Liver (tissue), 9 donors: Measurements from ENCODE around the gene UPK3B. TPM values are rescaled to one million over a fixed set of nuclear protein-coding genes. Genes with fewer than 3 reads are reported as not detected.
"Not testable (repeated sequence)": the region's sequence is repeated elsewhere in the genome, so short reads cannot be mapped to it uniquely, and the experiment has no call there.

Experiments
- DNase-seq: peaks from one replicate; pipeline ENCODE4 v3.0.0-alpha.2; 2017; ENCODE audit warnings: low spot score
- H3K27ac ChIP-seq, 2 donors: one replicate each; pipeline ENCODE4 v1.7.0; 2013; ENCODE audit warnings: inconsistent platforms in 2 of 2, low read length in 2 of 2, control low read depth in 1 of 2, low read depth in 1 of 2, mild to moderate bottlenecking in 1 of 2
- H3K27me3 ChIP-seq, 4 donors: one replicate each; pipeline versions ENCODE4 v1.6.1 to v1.7.0; 2013; ENCODE audit warnings: low read length in 3 of 4, inconsistent platforms in 1 of 4, mild to moderate bottlenecking in 1 of 4, moderate library complexity in 1 of 4; ENCODE audit not compliant: control insufficient read depth in 4 of 4, insufficient read depth in 4 of 4
- H3K36me3 ChIP-seq, 4 donors: one replicate each; pipeline versions ENCODE4 v1.6.1 to v1.7.0; 2013; ENCODE audit warnings: low read length in 3 of 4, mild to moderate bottlenecking in 3 of 4, low read depth in 1 of 4, moderate library complexity in 1 of 4; ENCODE audit not compliant: control insufficient read depth in 4 of 4, insufficient read depth in 3 of 4
- H3K4me1 ChIP-seq, 4 donors: one replicate each; pipeline versions ENCODE4 v1.6.1 to v1.7.0; 2013; ENCODE audit warnings: low read length in 3 of 4, mild to moderate bottlenecking in 3 of 4, moderate library complexity in 1 of 4; ENCODE audit not compliant: control insufficient read depth in 4 of 4, insufficient read depth in 4 of 4
- H3K4me3 ChIP-seq, 3 donors: one replicate each; pipeline versions ENCODE4 v1.6.1 to v1.7.0; 2013; ENCODE audit warnings: low read length in 3 of 3, control low read depth in 1 of 3, low read depth in 1 of 3, mild to moderate bottlenecking in 1 of 3
- H3K9ac ChIP-seq, 2 donors: one replicate each; pipeline ENCODE4 v1.7.0; 2013; ENCODE audit warnings: low read length in 2 of 2, mild to moderate bottlenecking in 2 of 2, moderate library complexity in 2 of 2, control low read depth in 1 of 2, low read depth in 1 of 2
- H3K9me3 ChIP-seq, 4 donors: one replicate each; pipeline versions ENCODE4 v1.6.1 to v1.7.0; 2013; ENCODE audit warnings: low read length in 3 of 4; ENCODE audit not compliant: control insufficient read depth in 4 of 4
- GABPA ChIP-seq, 2 donors: IDR thresholded peaks in 1 of 2; conservative IDR thresholded peaks in 1 of 2; 2 replicates each; pipeline ENCODE4 v1.6.1; 2016; ENCODE audit warnings: antibody characterized with exemption in 2 of 2, mild to moderate bottlenecking in 1 of 2, moderate library complexity in 1 of 2
- HNF4A ChIP-seq, 2 donors: conservative IDR thresholded peaks; 2 replicates each; pipeline ENCODE4 v1.6.1; 2016; ENCODE audit warnings: antibody characterized with exemption in 2 of 2, mild to moderate bottlenecking in 2 of 2
- HNF4G ChIP-seq: IDR thresholded peaks from 2 replicates; pipeline ENCODE4 v1.6.1; 2016; ENCODE audit warnings: antibody characterized with exemption
- RAD21 ChIP-seq, 2 donors: IDR thresholded peaks; 2 replicates each; pipeline ENCODE4 v1.6.1; 2016; ENCODE audit warnings: antibody characterized with exemption in 2 of 2, mild to moderate bottlenecking in 2 of 2
- RXRA ChIP-seq, 2 donors: IDR thresholded peaks; 2 replicates each; pipeline ENCODE4 v1.6.1; 2017 to 2018; ENCODE audit warnings: antibody characterized with exemption in 2 of 2, mild to moderate bottlenecking in 1 of 2
- WGBS: extraction: QIAGEN DNeasy Blood & Tissue Kit; methylation state at CpG from one replicate; pipeline ENCODE4 v1.1.7; 2013; 5-methylcytosine and 5-hydroxymethylcytosine counted together
- polyA plus RNA-seq, 2 donors: library from polyadenylated mRNA; stranded (reverse) in 1 of 2; unstranded in 1 of 2; fragments of 200-250 nt in 1 of 2; fragments of >200 nt in 1 of 2; fragmentation: Nextera tagmentation in 1 of 2; extraction: Ambion mirVana in 1 of 2; gene quantifications; one replicate each; pipeline versions ENCODE4 v1.2.1 to v1.2.3, GENCODE V29; 2013 to 2015
- total RNA-seq, 2 donors: library from RNA; depleted of rRNA; stranded (reverse); fragments of >200 nt; gene quantifications; one replicate each; pipeline ENCODE4 v1.2.3, GENCODE V29; 2014
- TF ChIP-seq, protein P1 (sequence below): IDR thresholded peaks from 2 replicates; pipeline ENCODE4 v1.6.1; 2016; ENCODE audit warnings: antibody characterized with exemption
- TF ChIP-seq, protein P2 (sequence below): IDR thresholded peaks from 2 replicates; pipeline ENCODE4 v1.6.1; 2016; ENCODE audit warnings: antibody characterized with exemption
- TF ChIP-seq, protein P3 (sequence below): fragments of 150-350 bp; IDR thresholded peaks from 2 replicates; pipeline ENCODE4 v1.5.1; 2017; ENCODE audit warnings: improper control_type of control experiment, low read depth, low read length; ENCODE audit not compliant: missing input control
- TF ChIP-seq, protein P4 (sequence below): IDR thresholded peaks from 2 replicates; pipeline ENCODE4 v1.6.1; 2016; ENCODE audit warnings: antibody characterized with exemption
- donor health status: healthy.
- donor health status: healthy.
- donor health status: healthy.
- donor health status: healthy.
- donor health status: healthy.

UPK3B gene
- total and polyA plus RNA-seq, 4 donors: 0.08 to 0.42 (median 0.35) TPM

DNA sequence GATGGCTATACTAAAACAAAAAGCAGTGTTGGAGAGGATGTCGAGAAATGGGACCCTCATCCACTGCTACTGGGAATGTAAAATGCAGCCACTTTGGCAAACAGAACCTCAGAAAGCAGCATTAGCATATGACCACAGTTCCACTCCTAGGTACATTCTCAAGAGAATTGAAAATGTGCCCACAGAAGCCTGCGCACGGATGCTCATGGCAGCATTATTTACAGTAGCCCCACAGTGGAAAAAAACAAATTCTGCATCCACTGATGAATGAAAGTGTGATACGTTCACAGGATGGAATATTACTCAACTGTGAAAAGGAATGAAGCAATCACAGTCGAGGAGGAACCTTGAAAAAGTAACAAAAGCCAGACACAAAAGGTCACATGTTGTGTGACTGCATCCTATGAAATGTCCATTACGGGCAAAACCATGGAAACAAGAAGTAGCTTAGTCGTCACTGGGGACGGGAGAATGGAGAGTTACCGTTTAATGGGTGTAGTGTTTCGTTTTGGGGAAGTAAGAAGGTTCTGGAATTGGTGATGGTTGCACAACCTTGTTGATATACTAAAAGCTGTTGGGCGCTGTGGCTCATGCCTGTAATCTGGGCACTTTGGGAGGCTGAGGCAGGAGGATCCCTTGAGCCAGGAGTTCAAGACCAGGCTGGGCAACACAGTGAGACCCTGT is 2.5 kb upstream of the UPK3B start (continued):
- TF ChIP-seq RAD21 (IDR thresholded peaks at IDR 0.05): no peak
- TF ChIP-seq, protein P1, sequence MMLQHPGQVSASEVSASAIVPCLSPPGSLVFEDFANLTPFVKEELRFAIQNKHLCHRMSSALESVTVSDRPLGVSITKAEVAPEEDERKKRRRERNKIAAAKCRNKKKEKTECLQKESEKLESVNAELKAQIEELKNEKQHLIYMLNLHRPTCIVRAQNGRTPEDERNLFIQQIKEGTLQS: no peak

DNA sequence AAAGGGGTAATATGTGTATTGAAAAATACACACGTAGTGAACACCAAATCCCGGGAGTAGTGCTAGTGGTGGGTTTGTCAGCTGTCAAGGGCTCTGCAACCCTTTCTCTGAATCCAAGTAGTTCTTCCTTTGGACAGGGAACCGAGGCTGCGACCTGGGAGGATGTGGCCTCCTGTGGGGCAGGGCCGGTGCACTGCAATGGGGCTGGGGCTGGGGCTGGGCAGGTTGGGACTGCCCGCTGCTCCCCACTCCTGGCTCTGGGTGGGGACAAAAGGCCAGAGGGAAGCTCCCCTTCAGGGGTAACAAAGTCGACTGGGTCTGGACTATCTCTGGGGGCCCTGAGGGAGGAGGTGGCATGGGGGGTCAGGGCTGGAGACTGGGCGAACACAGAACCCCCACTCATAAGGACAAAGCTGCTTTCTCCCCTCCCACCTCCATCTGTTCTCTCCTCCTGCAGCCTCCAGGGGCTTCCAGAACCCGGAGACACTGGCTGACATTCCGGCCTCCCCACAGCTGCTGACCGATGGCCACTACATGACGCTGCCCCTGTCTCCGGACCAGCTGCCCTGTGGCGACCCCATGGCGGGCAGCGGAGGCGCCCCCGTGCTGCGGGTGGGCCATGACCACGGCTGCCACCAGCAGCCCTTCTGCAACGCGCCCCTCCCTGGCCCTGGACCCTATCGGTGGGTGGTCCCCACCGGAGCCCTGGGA is 1.0 kb downstream of the UPK3B start:
- 80% methylated on average over 16 of the region's 24 CpGs for WGBS
- H3K27me3 ChIP-seq, DNase-seq, H3K27ac ChIP-seq, H3K4me3 ChIP-seq, H3K9ac ChIP-seq, H3K36me3 ChIP-seq, H3K4me1 ChIP-seq, H3K9me3 ChIP-seq: not testable (repeated sequence)

DNA sequence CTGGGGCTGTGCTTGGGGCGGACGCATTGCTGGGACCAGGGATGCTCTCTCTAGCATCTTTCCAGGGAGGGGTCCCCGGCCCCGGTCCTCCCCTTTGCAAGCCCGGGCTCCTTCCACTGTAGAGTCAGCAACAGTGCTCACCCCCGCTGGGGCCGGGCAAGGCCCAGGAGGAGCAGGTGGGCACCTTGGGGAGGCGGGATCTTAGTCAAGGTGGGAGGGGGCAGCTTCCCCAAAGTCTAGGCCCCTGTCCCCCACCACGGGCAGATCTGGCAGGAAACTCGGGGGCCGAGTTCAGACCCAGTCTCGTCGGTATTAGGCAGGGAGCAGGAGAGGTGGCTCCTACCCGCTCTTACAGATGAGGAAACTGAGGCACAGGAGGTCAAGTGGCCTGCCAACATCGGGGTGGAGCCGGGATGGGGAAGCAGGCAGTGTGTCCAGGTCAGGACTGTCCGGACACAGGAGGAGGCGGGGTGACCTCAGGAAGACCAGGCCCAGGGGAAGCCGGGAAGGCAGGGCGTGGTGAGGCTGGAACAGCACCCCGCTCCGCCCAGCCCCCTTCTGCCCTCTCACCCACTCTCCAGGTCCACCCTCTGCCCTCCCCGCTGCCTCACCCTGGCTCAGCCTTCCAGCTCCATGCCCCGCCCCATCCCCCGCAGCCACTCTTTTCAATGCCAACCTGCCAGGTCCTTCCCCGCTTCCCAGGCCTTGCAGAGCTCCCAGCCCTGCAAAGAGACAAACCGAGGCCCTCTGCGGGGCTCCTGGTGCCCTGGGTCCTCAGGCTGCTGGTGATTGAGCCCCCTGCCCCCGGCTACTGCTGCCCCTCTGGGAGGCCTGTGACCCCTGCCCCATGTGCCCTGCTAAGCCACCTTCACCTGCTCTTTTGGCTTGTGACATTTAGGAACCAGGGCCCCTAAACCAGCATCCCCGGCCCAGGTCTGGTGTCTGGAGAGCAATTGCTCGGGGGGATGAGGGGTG is 1.8 kb downstream of the UPK3B start:
- DNase-seq: not testable (repeated sequence)

DNA sequence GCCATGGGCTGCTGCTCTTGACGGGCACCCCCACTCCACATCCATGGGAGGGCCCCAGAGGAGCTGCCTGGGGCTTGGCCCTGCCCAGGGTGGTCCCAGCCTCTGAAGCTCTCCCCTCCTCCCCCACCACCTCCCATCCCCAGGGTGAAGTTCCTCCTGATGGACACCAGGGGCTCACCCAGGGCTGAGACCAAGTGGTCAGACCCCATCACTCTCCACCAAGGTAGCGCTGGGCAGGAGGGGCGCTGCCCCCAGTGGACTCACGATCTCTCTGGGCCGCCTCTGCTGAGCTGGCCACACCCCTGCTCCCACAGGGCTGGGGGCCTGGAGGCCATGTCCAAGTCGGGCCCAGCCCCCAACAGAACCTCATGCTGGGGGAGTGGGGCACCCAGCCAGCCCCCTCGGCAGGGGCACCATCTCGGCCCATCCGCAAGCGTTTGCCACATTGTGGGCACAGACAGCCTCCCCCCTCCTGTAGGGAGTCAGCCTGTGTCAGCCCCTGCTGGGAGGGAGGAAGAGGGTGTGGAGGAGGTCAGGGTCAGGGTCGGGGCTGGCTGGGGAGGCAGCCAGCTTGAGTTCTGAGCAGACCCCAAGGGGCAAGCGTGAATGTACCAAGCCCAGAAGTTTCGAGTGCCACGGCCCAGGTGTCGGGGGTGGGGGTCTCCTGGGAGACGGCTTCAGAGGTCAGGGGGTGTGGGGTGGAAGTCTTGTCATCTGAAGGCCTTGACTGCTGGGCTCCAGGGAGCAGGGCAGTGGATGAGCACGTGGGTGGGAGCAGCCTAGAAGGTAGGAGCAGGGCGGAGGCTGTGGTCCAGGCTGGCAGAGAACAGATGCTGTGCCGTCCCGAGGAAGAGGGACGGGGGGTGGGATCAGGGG is 2.8 kb downstream of the UPK3B start:
- Histone ChIP-seq H3K9me3 (no peaks in the 10 kb centered on the region), H3K27me3 (no peaks in the 10 kb centered on the region), H3K4me1 (peaks cover 0 to 7% (median under 1%) of the 10 kb centered on the region in 4 donors), H3K9ac (no peak overlapping the region), H3K36me3 (no peaks in the 10 kb centered on the region), H3K27ac (no peak overlapping the region), H3K4me3 (no peak overlapping the region)
- WGBS: 67% methylated on average over 21 of the region's 21 CpGs
- TF ChIP-seq GABPA (IDR thresholded peaks at IDR 0.05 in 1 of 2, conservative IDR thresholded peaks at IDR 0.05 in 1 of 2) (no peak), RXRA (IDR thresholded peaks at IDR 0.05) (no peak), HNF4A (conservative IDR thresholded peaks at IDR 0.05) (no peak), HNF4G (no peak)
- TF ChIP-seq, protein P2, sequence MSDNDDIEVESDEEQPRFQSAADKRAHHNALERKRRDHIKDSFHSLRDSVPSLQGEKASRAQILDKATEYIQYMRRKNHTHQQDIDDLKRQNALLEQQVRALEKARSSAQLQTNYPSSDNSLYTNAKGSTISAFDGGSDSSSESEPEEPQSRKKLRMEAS: no peak
- TF ChIP-seq, protein P3, sequence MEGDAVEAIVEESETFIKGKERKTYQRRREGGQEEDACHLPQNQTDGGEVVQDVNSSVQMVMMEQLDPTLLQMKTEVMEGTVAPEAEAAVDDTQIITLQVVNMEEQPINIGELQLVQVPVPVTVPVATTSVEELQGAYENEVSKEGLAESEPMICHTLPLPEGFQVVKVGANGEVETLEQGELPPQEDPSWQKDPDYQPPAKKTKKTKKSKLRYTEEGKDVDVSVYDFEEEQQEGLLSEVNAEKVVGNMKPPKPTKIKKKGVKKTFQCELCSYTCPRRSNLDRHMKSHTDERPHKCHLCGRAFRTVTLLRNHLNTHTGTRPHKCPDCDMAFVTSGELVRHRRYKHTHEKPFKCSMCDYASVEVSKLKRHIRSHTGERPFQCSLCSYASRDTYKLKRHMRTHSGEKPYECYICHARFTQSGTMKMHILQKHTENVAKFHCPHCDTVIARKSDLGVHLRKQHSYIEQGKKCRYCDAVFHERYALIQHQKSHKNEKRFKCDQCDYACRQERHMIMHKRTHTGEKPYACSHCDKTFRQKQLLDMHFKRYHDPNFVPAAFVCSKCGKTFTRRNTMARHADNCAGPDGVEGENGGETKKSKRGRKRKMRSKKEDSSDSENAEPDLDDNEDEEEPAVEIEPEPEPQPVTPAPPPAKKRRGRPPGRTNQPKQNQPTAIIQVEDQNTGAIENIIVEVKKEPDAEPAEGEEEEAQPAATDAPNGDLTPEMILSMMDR: no peak
- TF ChIP-seq, protein P1: no peak
- TF ChIP-seq, protein P4, sequence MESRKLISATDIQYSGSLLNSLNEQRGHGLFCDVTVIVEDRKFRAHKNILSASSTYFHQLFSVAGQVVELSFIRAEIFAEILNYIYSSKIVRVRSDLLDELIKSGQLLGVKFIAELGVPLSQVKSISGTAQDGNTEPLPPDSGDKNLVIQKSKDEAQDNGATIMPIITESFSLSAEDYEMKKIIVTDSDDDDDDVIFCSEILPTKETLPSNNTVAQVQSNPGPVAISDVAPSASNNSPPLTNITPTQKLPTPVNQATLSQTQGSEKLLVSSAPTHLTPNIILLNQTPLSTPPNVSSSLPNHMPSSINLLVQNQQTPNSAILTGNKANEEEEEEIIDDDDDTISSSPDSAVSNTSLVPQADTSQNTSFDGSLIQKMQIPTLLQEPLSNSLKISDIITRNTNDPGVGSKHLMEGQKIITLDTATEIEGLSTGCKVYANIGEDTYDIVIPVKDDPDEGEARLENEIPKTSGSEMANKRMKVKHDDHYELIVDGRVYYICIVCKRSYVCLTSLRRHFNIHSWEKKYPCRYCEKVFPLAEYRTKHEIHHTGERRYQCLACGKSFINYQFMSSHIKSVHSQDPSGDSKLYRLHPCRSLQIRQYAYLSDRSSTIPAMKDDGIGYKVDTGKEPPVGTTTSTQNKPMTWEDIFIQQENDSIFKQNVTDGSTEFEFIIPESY: no peak
- no peak for DNase-seq

More for the DNA sequence above, 1.8 kb downstream of the UPK3B start:
- not testable (repeated sequence) for H3K36me3 ChIP-seq, H3K4me1 ChIP-seq, H3K9ac ChIP-seq, H3K27me3 ChIP-seq, H3K27ac ChIP-seq, H3K4me3 ChIP-seq, H3K9me3 ChIP-seq
- 81% methylated on average over 16 of the region's 31 CpGs for WGBS
